ENCODE results near the gene BCLAF1.

DNA sequence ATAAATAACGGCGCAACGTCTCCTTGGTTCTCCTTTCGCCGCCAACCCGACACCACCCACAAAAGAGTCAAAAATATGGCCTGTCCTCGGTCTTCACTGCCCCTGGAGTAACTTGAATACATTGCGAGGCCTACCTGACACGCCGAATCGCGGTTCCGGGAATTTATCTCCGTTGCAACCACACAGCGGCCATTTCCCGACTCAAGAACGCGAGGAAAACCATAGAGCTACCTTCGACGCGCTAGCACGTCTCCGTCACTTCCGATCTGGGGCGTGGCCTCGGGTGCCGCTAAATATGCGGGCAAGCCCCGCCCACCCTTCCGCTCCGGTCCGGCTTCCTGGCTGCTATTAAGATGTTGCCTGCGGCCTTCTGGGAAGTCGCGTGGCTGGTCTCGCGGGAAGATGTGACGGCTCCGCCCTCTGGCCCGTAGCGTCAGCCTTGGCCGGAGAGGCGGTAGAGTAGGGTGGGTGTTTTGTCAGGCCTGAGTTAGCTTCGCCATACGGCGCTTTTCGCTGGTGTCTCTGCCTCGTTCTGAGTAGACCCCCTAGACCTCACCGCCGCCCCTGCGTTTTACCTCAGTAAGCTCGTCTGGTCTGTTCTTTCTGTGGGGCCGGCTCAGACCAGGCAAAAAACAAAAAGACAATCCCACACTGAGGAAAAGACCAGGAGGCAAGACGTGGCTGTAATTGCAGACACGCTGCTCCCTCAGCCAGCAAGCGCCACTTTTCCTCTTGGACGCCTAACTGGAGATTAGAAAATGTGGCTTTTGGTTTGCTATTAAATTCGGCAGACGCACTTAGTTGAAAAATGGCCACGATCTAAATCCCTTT lies at the start of gene BCLAF1:
- TF ChIP-seq, protein P1, sequence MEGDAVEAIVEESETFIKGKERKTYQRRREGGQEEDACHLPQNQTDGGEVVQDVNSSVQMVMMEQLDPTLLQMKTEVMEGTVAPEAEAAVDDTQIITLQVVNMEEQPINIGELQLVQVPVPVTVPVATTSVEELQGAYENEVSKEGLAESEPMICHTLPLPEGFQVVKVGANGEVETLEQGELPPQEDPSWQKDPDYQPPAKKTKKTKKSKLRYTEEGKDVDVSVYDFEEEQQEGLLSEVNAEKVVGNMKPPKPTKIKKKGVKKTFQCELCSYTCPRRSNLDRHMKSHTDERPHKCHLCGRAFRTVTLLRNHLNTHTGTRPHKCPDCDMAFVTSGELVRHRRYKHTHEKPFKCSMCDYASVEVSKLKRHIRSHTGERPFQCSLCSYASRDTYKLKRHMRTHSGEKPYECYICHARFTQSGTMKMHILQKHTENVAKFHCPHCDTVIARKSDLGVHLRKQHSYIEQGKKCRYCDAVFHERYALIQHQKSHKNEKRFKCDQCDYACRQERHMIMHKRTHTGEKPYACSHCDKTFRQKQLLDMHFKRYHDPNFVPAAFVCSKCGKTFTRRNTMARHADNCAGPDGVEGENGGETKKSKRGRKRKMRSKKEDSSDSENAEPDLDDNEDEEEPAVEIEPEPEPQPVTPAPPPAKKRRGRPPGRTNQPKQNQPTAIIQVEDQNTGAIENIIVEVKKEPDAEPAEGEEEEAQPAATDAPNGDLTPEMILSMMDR (conservative IDR thresholded peaks at IDR 0.05; ENCODE audit: low read depth in 2 of 2), result no peak
- TF ChIP-seq CREB1 (CRISPR knock-in tag; IDR thresholded peaks at IDR 0.05; ENCODE audit: low read depth) (peak; percentile 85), POLR2AphosphoS5 (IDR thresholded peaks at IDR 0.05; ENCODE audit: low read depth) (peak; percentile 98), STAT1 (IDR thresholded peaks at IDR 0.05; ENCODE audit: unreplicated experiment) (no peak)
- TF ChIP-seq, protein P2, sequence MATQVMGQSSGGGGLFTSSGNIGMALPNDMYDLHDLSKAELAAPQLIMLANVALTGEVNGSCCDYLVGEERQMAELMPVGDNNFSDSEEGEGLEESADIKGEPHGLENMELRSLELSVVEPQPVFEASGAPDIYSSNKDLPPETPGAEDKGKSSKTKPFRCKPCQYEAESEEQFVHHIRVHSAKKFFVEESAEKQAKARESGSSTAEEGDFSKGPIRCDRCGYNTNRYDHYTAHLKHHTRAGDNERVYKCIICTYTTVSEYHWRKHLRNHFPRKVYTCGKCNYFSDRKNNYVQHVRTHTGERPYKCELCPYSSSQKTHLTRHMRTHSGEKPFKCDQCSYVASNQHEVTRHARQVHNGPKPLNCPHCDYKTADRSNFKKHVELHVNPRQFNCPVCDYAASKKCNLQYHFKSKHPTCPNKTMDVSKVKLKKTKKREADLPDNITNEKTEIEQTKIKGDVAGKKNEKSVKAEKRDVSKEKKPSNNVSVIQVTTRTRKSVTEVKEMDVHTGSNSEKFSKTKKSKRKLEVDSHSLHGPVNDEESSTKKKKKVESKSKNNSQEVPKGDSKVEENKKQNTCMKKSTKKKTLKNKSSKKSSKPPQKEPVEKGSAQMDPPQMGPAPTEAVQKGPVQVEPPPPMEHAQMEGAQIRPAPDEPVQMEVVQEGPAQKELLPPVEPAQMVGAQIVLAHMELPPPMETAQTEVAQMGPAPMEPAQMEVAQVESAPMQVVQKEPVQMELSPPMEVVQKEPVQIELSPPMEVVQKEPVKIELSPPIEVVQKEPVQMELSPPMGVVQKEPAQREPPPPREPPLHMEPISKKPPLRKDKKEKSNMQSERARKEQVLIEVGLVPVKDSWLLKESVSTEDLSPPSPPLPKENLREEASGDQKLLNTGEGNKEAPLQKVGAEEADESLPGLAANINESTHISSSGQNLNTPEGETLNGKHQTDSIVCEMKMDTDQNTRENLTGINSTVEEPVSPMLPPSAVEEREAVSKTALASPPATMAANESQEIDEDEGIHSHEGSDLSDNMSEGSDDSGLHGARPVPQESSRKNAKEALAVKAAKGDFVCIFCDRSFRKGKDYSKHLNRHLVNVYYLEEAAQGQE (IDR thresholded peaks at IDR 0.05; ENCODE audit: unreplicated experiment), result no peak

Data from GM23338 (cell line).